Esophagus mucosa (tissue), 1 donor: Measurements from ENCODE around the gene MMGT1. TPM values are rescaled to one million over a fixed set of nuclear protein-coding genes. Genes with fewer than 3 reads are reported as not detected.
A peak's percentile ranks its signal among the peaks of the same experiment; 100 is the strongest.

Source experiments
- ATAC-seq: fragments of 200-7000 bp; cut with Tn5 transposase; one replicate; pipeline ENCODE4 v1.9.1; 2020
- total RNA-seq: library from RNA; stranded (reverse); gene quantifications from one replicate; pipeline ENCODE4 v1.2.4, GENCODE V29; 2023
- donor health status: DM: yes; HTN: yes; CAD: no.

MMGT1 gene
- total RNA-seq, result 12.9 TPM

- peak; percentile 92 for ATAC-seq
These were observed at the start of gene MMGT1 for GRCh38 chrX:135973548-135974278. Gene MMGT1, minus strand, starts transcription at chrX:135973988. Its CDS starts 313 bp downstream, at chrX:135973675.

- ATAC-seq, result no peak
These were observed 48.1 kb upstream of the MMGT1 start for GRCh38 chrX:136021903-136022302.

DNA sequence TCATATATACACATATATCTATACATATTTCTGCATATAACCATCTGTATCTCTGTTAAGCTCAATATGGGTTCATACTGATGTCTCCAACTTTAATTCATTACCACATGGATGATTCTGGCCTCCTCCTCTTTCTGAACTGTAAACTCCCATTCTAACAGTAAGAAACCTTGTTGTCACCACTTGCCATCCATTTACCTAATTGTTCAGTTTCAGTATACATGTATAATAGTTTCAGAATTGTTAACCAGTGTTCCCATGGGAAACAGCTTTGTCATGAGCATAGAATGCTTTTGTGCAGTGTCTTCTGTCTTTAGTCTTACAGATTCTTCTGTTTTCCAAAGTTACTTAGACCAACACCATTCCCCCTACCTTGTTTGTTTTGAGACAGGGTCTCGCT lies 47.4 kb upstream of the MMGT1 start:
- ATAC-seq, result no peak

DNA sequence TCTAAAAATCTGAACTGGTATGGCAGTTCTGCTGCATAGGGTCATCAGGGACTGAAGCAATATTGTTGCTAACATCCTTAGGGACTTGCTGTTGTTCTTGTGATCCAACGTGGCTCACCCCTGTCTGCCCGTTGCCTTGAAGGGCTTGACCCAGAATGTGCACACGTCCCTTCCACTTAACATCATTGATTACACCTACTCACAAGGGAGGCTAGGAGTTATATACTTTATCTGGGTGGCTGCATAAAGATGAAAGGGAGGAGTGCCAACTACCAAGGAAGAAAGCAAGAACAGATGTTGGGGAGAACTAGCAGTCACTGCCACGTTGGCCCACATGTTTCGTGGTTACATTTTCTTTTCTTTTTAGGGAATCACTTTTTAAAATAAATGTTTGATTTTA lies 45.4 kb upstream of the MMGT1 start:
- ATAC-seq, result no peak

DNA sequence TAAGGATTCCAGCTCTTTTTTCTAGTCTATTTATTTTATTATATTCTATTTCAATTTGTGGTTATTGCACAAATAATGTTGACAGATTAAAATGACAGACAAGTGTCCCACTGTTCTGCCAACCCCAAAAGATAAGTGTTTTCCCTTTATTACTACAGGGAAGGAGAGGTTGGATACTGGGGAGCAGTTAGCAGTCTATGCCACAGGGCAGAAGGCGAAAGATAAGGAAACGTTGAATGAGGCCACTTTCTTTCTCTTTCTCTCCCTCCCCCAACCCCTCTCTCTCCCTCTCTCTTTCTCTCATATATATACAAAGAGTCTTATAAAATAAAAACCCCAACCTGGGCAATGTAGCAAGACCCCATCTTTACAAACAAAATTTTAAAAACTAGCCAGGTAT lies 43.1 kb upstream of the MMGT1 start:
- ATAC-seq, result no peak

DNA sequence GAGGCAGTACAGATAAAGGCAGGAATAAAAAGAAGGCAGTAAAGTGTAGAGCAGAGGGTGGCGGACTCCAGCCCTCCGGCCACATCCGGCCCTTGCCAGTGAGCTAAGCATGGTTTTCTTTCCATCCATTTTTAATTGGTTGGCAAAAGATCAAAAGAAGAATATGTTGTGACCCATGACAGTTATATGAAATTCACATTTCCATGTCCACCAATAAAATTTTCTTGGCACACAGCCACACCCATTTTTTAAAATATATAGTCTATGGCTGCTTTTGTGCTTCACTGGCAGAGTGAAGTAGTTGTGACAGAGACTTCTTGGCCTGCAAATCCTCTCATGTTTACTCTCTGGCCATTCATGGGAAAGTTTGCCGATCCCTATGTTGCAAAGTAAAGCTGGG lies 41.2 kb upstream of the MMGT1 start:
- ATAC-seq, result no peak

DNA sequence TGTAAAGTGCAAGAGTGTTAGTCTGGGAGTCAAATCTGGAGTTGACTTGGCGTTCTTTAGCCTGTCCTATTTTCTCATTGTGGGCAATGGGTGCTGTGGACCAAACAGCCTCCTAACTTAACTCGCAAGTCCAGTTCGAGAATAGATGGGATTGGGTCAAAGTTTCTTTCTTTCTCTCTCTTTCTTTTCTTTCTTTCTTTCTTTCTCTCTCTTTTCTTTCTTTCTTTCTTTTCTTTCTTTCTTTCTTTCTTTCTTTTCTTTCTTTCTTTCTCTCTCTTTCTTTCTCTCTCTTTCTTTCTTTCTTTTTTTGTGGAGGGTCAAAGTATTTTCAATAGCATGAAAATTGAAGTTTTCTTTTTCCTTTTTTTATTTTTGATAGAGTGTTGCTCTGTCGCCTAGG lies 14.5 kb upstream of the MMGT1 start:
- ATAC-seq, result no peak

GRCh38 chrX:135985973-135986310 lies 12.2 kb upstream of the MMGT1 start:
- ATAC-seq, result no peak

GRCh38 chrX:135985157-135985972 lies 11.6 kb upstream of the MMGT1 start, which contains the start of gene SLC9A6:
Gene SLC9A6, plus strand, starts transcription at chrX:135985435. Its CDS starts 224 bp downstream, at chrX:135985659.
- peak; percentile 85 for ATAC-seq

DNA sequence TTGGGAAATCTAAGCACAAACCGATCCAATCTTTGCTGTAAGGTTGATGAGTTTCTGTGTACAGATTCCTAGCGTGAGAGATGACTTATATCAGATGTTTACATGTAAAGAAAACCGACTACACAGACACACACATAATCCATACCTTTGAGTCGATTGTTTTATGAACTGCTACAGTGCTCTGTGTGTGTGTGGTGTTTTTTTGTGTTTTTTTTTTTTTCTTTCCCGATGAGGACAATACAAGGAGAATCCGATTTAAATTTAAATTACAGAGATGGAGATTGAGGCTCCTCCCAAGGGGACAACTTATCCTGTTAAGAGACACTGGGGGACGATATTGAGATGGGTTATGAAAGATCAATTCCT lies 11.0 kb upstream of the MMGT1 start:
- ATAC-seq, result no peak

DNA sequence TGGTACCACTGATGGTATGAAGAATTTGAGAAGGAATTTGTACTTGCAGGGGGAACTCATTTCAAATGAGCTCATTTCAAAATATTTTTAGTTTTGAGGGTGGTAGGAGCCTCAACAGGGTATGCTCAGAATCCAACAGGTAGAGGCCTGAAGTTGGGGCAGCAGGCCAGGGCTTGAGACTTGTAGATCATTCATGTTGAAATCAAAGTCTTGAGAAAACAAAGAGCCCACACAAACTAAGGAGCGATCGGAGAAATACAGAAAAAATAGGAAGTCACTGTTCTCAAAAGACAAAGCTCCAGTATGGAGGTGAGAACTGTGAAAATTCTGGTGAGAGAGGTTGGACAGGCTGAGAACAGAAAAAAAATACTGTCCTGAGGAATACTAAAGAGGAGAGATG lies 10.5 kb upstream of the MMGT1 start:
- ATAC-seq, result no peak

- no peak for ATAC-seq
These were observed 9.1 kb upstream of the MMGT1 start for GRCh38 chrX:135982860-135983259.

DNA sequence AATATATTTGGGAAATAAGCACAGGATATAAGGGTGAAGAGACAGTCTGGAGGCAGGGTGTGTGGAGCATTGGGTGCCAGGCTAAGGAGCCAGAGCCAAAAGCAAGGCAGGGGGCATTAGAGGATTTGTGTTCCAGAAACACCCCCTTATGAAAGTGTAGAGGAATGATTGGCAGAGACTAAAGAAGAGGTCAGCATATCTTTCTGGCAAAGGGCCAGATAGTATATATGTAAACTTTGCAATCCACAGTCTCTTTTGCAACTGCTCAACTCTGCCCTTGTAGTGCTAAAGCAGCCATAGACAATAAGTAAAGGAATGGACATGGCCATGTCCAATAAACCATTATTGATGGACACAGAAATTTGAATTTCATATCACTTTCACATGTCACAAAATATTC lies 7.9 kb upstream of the MMGT1 start:
- ATAC-seq, result no peak

- ATAC-seq, result no peak
These were observed 7.2 kb upstream of the MMGT1 start for GRCh38 chrX:135981010-135981409.

- no peak for ATAC-seq
These were observed 3.8 kb upstream of the MMGT1 start for GRCh38 chrX:135977611-135978010.

DNA sequence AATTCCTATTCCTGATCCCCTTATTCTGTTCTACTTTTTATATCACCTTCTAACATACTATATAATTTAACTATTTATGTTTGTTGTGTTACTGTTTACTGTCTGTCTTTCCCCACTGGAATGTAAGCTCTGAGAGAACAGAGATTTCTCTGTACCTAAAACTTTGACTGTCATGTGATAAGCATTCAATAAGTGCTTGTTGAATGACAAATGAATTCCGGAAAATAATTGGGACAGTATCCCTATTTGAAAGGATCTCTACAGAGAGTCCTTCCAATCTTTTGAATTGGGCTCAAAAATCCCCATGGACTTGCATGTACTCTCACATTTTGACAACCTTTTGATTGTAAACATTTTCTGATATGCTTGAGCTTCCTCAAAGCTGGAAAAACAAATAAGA lies 1.6 kb upstream of the MMGT1 start:
- no peak for ATAC-seq

DNA sequence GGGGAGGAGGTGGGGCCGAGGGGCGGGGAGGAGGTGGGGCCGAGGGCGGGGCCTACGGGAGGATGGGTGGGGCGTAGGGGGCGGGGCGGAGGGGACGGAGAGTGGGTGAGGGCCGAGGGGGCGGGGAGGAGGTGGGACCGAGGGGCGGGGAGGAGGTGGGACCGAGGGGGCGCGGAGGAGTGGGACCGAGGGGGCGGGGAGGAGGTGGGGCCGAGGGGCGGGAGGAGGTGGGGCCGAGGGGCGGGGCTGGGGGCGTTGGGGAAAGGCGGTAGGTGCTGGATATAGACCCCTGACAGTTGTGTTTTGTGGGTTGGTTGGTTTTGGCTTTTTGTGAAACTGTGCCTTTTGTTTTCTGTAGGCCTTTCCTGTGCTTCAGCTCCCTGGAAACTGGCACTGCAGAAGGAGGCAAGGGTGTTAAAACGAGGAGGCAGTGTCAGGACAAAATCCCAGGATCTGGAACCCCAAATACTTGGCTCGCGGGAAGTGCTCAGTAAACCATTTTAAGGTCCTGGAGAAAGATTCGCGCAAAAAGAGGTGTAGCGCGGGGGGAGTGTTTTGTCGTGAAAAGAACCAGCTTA lies 580 bp upstream of the MMGT1 start:
- peak; percentile 83 for ATAC-seq

DNA sequence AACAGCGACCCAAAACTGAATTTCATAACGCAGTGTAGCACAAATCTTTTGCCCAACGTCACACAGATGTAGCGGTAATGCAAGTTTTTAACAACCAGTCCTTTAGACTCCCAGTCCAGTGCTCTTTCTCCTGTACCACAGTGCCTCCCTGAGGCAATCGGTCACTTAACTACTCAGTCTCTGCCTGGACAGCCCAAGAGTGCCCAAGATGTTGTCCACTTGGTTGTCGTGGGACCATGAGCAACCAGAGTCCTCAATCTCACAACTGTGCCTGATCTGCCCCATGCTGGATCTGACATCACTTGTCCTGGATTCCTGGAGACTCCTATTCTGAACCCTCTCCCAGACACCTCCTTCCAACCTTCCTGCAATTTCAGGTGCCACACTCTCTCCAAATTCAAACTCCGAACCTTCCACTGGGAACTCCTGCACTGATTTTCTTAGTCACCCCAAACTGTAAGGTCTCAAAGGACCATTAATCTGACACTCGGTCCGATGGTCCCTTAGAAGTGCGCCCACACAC lies 702 bp downstream of the MMGT1 start:
- peak; percentile 19 for ATAC-seq

DNA sequence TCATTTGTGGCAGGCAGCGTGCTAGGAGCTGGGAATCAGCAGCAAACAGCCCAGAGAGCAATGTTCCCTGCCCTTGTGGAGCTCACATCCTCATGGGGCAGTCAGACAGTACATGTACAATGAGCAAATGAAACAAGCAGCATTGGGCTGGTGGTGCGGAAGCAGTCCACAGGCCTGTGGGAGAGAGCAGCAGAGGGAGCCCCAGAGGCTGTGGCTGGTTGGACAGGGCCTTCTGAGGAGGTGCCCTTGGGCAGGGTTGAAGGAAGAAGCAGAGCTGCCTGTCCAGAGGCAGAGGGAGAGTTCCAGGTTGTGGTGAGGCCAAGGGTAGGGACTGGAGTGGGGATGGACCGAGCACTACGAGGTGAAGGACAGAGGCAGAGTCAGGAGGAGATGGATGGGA lies 22.5 kb downstream of the MMGT1 start:
- ATAC-seq, result no peak

- ATAC-seq, result no peak
These were observed 29.3 kb downstream of the MMGT1 start for GRCh38 chrX:135944486-135944885.

- ATAC-seq, result peak; percentile 64
These were observed 41.9 kb downstream of the MMGT1 start for GRCh38 chrX:135931644-135932487.

GRCh38 chrX:135927897-135928296 lies 45.9 kb downstream of the MMGT1 start:
- ATAC-seq, result no peak

DNA sequence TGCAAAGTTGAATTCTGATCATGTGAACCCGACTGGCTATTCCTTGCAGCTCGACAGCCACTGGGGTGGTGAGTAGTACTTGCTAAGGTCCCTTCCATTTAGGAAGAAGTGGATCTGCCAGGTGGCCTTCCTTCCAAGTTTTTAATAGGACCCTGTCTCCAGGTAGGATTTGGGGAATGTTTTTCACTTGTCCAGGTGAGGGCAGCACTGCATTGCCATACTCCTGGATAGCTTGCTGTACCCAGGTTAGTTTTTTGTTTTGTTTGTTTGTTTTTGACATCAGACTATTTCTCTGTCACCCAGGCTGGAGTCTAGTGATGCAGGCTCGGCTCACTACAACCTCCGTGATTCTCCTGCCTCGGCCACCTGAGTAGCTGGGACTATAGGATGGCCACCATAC lies 50.4 kb downstream of the MMGT1 start:
- ATAC-seq, result no peak
